ENCODE data around the gene INSYN2B.

The INSYN2B gene

GRCh38 chr5:170010595-170010994, 30.3 kb upstream of the INSYN2B start:
- TF ChIP-seq YY1 (IDR thresholded peaks at IDR 0.05; ENCODE audit: insufficient read depth, insufficient read length) (no peak), ZNF274 (IDR thresholded peaks at IDR 0.05; ENCODE audit: low read depth, low read length) (no peak), SUZ12 (IDR thresholded peaks at IDR 0.05; ENCODE audit: extremely low read depth, insufficient read depth, insufficient read length) (no peak)
- Histone ChIP-seq H3K4me3 (ENCODE audit: insufficient read length, low read depth) (no peak overlapping the region), H3K9ac (ENCODE audit: insufficient read length, low read depth) (no peak overlapping the region), H3K9me3 (ENCODE audit: insufficient read depth, low read length) (no peaks in the 10 kb centered on the region), H3K27me3 (ENCODE audit: insufficient read depth, insufficient read length) (no peaks in the 10 kb centered on the region), H3K4me1 (ENCODE audit: insufficient read depth, insufficient read length) (no peaks in the 10 kb centered on the region), H3K36me3 (ENCODE audit: insufficient read depth, insufficient read length, low read length) (no peaks in the 10 kb centered on the region)
- DNase-seq (ENCODE audit: low read depth, low spot score): no peak

DNA sequence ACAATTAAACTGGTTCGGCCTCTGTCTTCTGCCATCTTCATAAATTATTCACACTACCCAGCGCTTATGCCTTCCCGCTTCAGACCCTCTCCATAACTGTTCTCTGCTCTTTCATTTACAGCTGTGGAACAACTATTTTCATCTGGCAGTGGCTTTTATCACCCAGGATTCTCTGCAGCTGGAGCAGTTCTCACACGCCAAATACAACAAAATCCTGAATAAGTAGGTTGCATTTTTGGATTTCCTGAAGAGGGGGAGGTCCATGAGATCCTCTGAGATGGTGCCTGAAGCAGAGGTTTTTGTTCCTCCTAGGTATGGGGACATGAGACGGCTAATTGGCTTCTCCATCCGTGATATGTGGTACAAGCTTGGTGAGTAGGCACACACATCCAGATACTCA, 28.1 kb upstream of the INSYN2B start:
- Histone ChIP-seq H3K27me3 (ENCODE audit: insufficient read depth, insufficient read length) (no peaks in the 10 kb centered on the region), H3K4me1 (ENCODE audit: insufficient read depth, insufficient read length) (no peaks in the 10 kb centered on the region), H3K4me3 (ENCODE audit: insufficient read length, low read depth) (no peak overlapping the region), H3K9ac (ENCODE audit: insufficient read length, low read depth) (no peak overlapping the region), H3K36me3 (ENCODE audit: insufficient read depth, insufficient read length, low read length) (no peaks in the 10 kb centered on the region), H3K9me3 (ENCODE audit: insufficient read depth, low read length) (no peaks in the 10 kb centered on the region)
- no peak for DNase-seq (ENCODE audit: low read depth, low spot score)
- no peak for TF ChIP-seq ZNF274 (IDR thresholded peaks at IDR 0.05; ENCODE audit: low read depth, low read length)
- no peak for TF ChIP-seq SUZ12 (IDR thresholded peaks at IDR 0.05; ENCODE audit: extremely low read depth, insufficient read depth, insufficient read length)
- TF ChIP-seq YY1 (IDR thresholded peaks at IDR 0.05; ENCODE audit: insufficient read depth, insufficient read length): no peak

DNA sequence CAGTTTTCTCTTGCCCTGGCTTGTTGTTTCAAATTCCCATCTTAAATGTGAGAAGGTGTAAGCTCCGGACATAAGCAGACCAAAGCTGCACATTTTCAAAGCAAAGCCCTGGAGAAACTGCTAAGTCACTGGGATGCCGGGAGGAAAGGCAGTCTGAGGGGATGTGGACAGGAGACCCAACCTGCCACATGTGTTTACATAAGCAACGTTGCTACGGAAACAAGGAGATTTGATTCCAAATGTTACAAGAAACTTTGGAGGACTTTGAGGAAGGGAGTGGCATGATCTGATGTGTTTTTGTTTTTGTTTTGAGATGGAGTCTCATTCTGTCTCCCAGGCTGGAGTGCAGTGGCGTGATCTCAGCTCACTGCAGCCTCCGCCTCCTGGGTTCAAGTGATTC, 25.7 kb upstream of the INSYN2B start:
- Histone ChIP-seq H3K9ac (ENCODE audit: insufficient read length, low read depth) (no peak overlapping the region), H3K27me3 (ENCODE audit: insufficient read depth, insufficient read length) (no peaks in the 10 kb centered on the region), H3K9me3 (ENCODE audit: insufficient read depth, low read length) (no peaks in the 10 kb centered on the region), H3K4me1 (ENCODE audit: insufficient read depth, insufficient read length) (no peaks in the 10 kb centered on the region), H3K36me3 (ENCODE audit: insufficient read depth, insufficient read length, low read length) (no peaks in the 10 kb centered on the region), H3K4me3 (ENCODE audit: insufficient read length, low read depth) (no peak overlapping the region)
- no peak for DNase-seq (ENCODE audit: low read depth, low spot score)
- TF ChIP-seq YY1 (IDR thresholded peaks at IDR 0.05; ENCODE audit: insufficient read depth, insufficient read length) (no peak), ZNF274 (IDR thresholded peaks at IDR 0.05; ENCODE audit: low read depth, low read length) (no peak), SUZ12 (IDR thresholded peaks at IDR 0.05; ENCODE audit: extremely low read depth, insufficient read depth, insufficient read length) (no peak)

GRCh38 chr5:170000155-170000554, 19.9 kb upstream of the INSYN2B start:
- Histone ChIP-seq H3K4me1 (ENCODE audit: insufficient read depth, insufficient read length) (no peaks in the 10 kb centered on the region), H3K9ac (ENCODE audit: insufficient read length, low read depth) (no peak overlapping the region), H3K27me3 (ENCODE audit: insufficient read depth, insufficient read length) (no peaks in the 10 kb centered on the region), H3K4me3 (ENCODE audit: insufficient read length, low read depth) (no peak overlapping the region), H3K36me3 (ENCODE audit: insufficient read depth, insufficient read length, low read length) (no peaks in the 10 kb centered on the region), H3K9me3 (ENCODE audit: insufficient read depth, low read length) (no peaks in the 10 kb centered on the region)
- DNase-seq (ENCODE audit: low read depth, low spot score): no peak
- TF ChIP-seq ZNF274 (IDR thresholded peaks at IDR 0.05; ENCODE audit: low read depth, low read length): no peak
- TF ChIP-seq SUZ12 (IDR thresholded peaks at IDR 0.05; ENCODE audit: extremely low read depth, insufficient read depth, insufficient read length): no peak
- TF ChIP-seq YY1 (IDR thresholded peaks at IDR 0.05; ENCODE audit: insufficient read depth, insufficient read length): no peak

- DNase-seq (ENCODE audit: low read depth, low spot score): no peak
- H3K9ac ChIP-seq (ENCODE audit: insufficient read length, low read depth): no peak overlapping the region
- no peaks in the 10 kb centered on the region for H3K4me1 ChIP-seq (ENCODE audit: insufficient read depth, insufficient read length)
- H3K36me3 ChIP-seq (ENCODE audit: insufficient read depth, insufficient read length, low read length): no peaks in the 10 kb centered on the region
- H3K4me3 ChIP-seq (ENCODE audit: insufficient read length, low read depth): no peak overlapping the region
- no peak for TF ChIP-seq ZNF274 (IDR thresholded peaks at IDR 0.05; ENCODE audit: low read depth, low read length)
- TF ChIP-seq SUZ12 (IDR thresholded peaks at IDR 0.05; ENCODE audit: extremely low read depth, insufficient read depth, insufficient read length): no peak
- no peak for TF ChIP-seq YY1 (IDR thresholded peaks at IDR 0.05; ENCODE audit: insufficient read depth, insufficient read length)
- no peaks in the 10 kb centered on the region for H3K27me3 ChIP-seq (ENCODE audit: insufficient read depth, insufficient read length)
- H3K9me3 ChIP-seq (ENCODE audit: insufficient read depth, low read length): no peaks in the 10 kb centered on the region
These were observed 19.3 kb upstream of the INSYN2B start for GRCh38 chr5:169999621-170000020.

DNA sequence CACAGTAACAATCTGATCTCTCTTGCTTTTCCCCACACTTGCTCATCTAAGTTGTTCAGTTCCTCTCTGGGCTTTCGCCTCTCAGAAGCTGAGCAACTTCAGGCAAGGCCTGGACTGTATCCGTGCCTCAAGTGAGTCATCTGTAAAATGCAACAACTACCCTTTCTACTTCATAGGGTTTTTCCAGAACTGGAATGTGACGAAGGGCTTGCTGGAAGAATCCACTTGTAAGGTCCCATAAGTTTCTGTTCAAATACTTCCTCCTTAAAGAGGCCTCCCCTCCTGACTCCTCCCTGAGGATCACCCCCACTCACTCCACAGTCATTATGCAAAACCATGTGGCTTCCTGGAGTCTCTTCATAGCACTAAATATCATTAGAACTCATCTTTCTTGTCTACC, 17.5 kb upstream of the INSYN2B start:
- TF ChIP-seq YY1 (IDR thresholded peaks at IDR 0.05; ENCODE audit: insufficient read depth, insufficient read length): no peak
- no peak for TF ChIP-seq SUZ12 (IDR thresholded peaks at IDR 0.05; ENCODE audit: extremely low read depth, insufficient read depth, insufficient read length)
- TF ChIP-seq ZNF274 (IDR thresholded peaks at IDR 0.05; ENCODE audit: low read depth, low read length): no peak
- no peaks in the 10 kb centered on the region for H3K36me3 ChIP-seq (ENCODE audit: insufficient read depth, insufficient read length, low read length)
- H3K4me1 ChIP-seq (ENCODE audit: insufficient read depth, insufficient read length): no peaks in the 10 kb centered on the region
- no peak overlapping the region for H3K4me3 ChIP-seq (ENCODE audit: insufficient read length, low read depth)
- H3K9me3 ChIP-seq (ENCODE audit: insufficient read depth, low read length): no peaks in the 10 kb centered on the region
- no peak overlapping the region for H3K9ac ChIP-seq (ENCODE audit: insufficient read length, low read depth)
- no peak for DNase-seq (ENCODE audit: low read depth, low spot score)
- no peaks in the 10 kb centered on the region for H3K27me3 ChIP-seq (ENCODE audit: insufficient read depth, insufficient read length)

DNA sequence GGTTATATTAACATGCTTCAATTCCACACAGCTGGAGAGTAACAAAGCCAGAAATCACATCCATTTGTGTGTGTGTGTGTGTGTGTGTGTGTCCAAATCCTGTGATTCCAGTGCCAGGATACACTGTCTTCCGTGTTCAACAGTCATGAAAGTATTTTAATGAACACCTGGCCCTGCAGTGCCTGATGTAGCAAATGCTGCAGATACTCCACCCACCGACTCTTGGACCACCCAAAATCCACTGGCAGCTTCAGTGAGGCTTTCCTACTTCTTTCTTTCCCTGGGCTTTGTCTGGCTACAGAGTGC, 13.1 kb upstream of the INSYN2B start:
- H3K9ac ChIP-seq (ENCODE audit: insufficient read length, low read depth): no peak overlapping the region
- no peak for DNase-seq (ENCODE audit: low read depth, low spot score)
- H3K4me3 ChIP-seq (ENCODE audit: insufficient read length, low read depth): no peak overlapping the region
- H3K9me3 ChIP-seq (ENCODE audit: insufficient read depth, low read length): no peaks in the 10 kb centered on the region
- H3K36me3 ChIP-seq (ENCODE audit: insufficient read depth, insufficient read length, low read length): no peaks in the 10 kb centered on the region
- TF ChIP-seq SUZ12 (IDR thresholded peaks at IDR 0.05; ENCODE audit: extremely low read depth, insufficient read depth, insufficient read length) (no peak), ZNF274 (IDR thresholded peaks at IDR 0.05; ENCODE audit: low read depth, low read length) (no peak), YY1 (IDR thresholded peaks at IDR 0.05; ENCODE audit: insufficient read depth, insufficient read length) (no peak)
- H3K4me1 ChIP-seq (ENCODE audit: insufficient read depth, insufficient read length): no peaks in the 10 kb centered on the region
- H3K27me3 ChIP-seq (ENCODE audit: insufficient read depth, insufficient read length): no peaks in the 10 kb centered on the region

Data from NT2/D1 (cell line).